Upper lobe of right lung (tissue), 1 donor: ENCODE results near the gene FAM241A. TPM values are rescaled to one million over a fixed set of nuclear protein-coding genes. Genes with fewer than 3 reads are reported as not detected.
A peak's percentile ranks its signal among the peaks of the same experiment; 100 is the strongest.

Experiments
- ATAC-seq: fragments of 200-7000 bp; cut with Tn5 transposase; one replicate; pipeline ENCODE4 v1.9.1; 2020; ENCODE audit warnings: mild to moderate bottlenecking, moderate library complexity
- DNase-seq: peaks from one replicate; pipeline ENCODE4 v3.0.0-alpha.2; 2020
- H3K27ac ChIP-seq: fragments of 200-600 bp; one replicate; pipeline ENCODE4 v1.8.0; 2022
- H3K27me3 ChIP-seq: fragments of 200-600 bp; one replicate; pipeline ENCODE4 v1.8.0; 2022; ENCODE audit warnings: mild to moderate bottlenecking
- H3K36me3 ChIP-seq: fragments of 200-600 bp; one replicate; pipeline ENCODE4 v1.8.0; 2022
- H3K4me1 ChIP-seq: fragments of 200-600 bp; one replicate; pipeline ENCODE4 v1.8.0; 2022
- H3K4me3 ChIP-seq: fragments of 200-600 bp; one replicate; pipeline ENCODE4 v1.8.0; 2022; ENCODE audit warnings: mild to moderate bottlenecking
- H3K9me3 ChIP-seq: fragments of 200-600 bp; one replicate; pipeline ENCODE4 v1.8.0; 2022
- CTCF ChIP-seq: fragments of 200-600 bp; IDR thresholded peaks from one replicate; pipeline ENCODE4 v1.8.0; 2022; ENCODE audit warnings: antibody characterized with exemption
- intact Hi-C: fragments of 100-400 bp; cut with DNase I; formaldehyde crosslinking; loops from one replicate; pipeline ENCODE4 v1.11.0; 2022
- total RNA-seq: library from RNA; stranded (reverse); fragmentation: NEBNext Ultra II Directional; extraction: Animal tissue kit (Norgen Biotek cat#: 25700); gene quantifications from one replicate; pipeline ENCODE4 v1.2.1, GENCODE V29; 2021
- donor health status: DM: no; HTN: yes; CAD: no; lungs with severe emphysema.

Gene FAM241A
- total RNA-seq, 1 donor from 2014 or later = 6.3 TPM

- ATAC-seq (peak; percentile 53), DNase-seq (peak; percentile 78)
- Histone ChIP-seq H3K9me3 (no peaks in the 10 kb centered on the region), H3K27me3 (no peaks in the 10 kb centered on the region), H3K4me1 (peaks cover 5% of the 10 kb centered on the region), H3K4me3 (peak overlapping the region; percentile 85), H3K27ac (peak overlapping the region; percentile 88), H3K36me3 (no peaks in the 10 kb centered on the region)
- peak; percentile 40 for TF ChIP-seq CTCF
- intact Hi-C loops = no loop called here
These were observed 692 bp downstream of the FAM241A start for GRCh38 chr4:112145790-112146501.

GRCh38 chr4:112146502-112146813 is 1.2 kb downstream of the FAM241A start:
- intact Hi-C loops = no loop called here
- DNase-seq = no peak
- no peaks in the 10 kb centered on the region for H3K9me3 ChIP-seq
- H3K4me1 ChIP-seq = no peaks in the 10 kb centered on the region
- peak overlapping the region; percentile 88 for H3K27ac ChIP-seq
- no peaks in the 10 kb centered on the region for H3K36me3 ChIP-seq
- no peak for TF ChIP-seq CTCF
- no peaks in the 10 kb centered on the region for H3K27me3 ChIP-seq
- ATAC-seq = no peak
- peak overlapping the region; percentile 85 for H3K4me3 ChIP-seq

GRCh38 chr4:112147697-112148096 is 2.4 kb downstream of the FAM241A start:
- no peak for TF ChIP-seq CTCF
- peak overlapping the region; percentile 3 for H3K27ac ChIP-seq
- H3K9me3 ChIP-seq = no peaks in the 10 kb centered on the region
- no peak for ATAC-seq
- H3K27me3 ChIP-seq = no peaks in the 10 kb centered on the region
- no peaks in the 10 kb centered on the region for H3K36me3 ChIP-seq
- peaks cover 5% of the 10 kb centered on the region for H3K4me1 ChIP-seq
- intact Hi-C loops = no loop called here
- DNase-seq = no peak
- H3K4me3 ChIP-seq = peak overlapping the region; percentile 85

GRCh38 chr4:112150920-112151319 is 5.7 kb downstream of the FAM241A start:
- Histone ChIP-seq H3K27ac (no peak overlapping the region), H3K9me3 (no peaks in the 10 kb centered on the region), H3K4me3 (no peak overlapping the region), H3K4me1 (peaks cover 21% of the 10 kb centered on the region), H3K36me3 (no peaks in the 10 kb centered on the region), H3K27me3 (no peaks in the 10 kb centered on the region)
- TF ChIP-seq CTCF = no peak
- DNase-seq = no peak
- intact Hi-C loops = no loop called here
- ATAC-seq = no peak

- H3K9me3 ChIP-seq = no peaks in the 10 kb centered on the region
- DNase-seq (no peak), ATAC-seq (peak; percentile 58)
- H3K36me3 ChIP-seq = no peaks in the 10 kb centered on the region
- H3K27me3 ChIP-seq = no peaks in the 10 kb centered on the region
- peaks cover 21% of the 10 kb centered on the region for H3K4me1 ChIP-seq
- no peak overlapping the region for H3K27ac ChIP-seq
- H3K4me3 ChIP-seq = no peak overlapping the region
- intact Hi-C loops = no loop called here
- no peak for TF ChIP-seq CTCF
These were observed 7.3 kb downstream of the FAM241A start for GRCh38 chr4:112152521-112152920.
